ENCODE data around the gene MAPK7. TPM values are rescaled to one million over a fixed set of nuclear protein-coding genes. Genes with fewer than 3 reads are reported as not detected.

The MAPK7 gene
- total RNA-seq, 4 donors from 2014 or later: 7.3 to 12.5 (median 10.4) TPM

- Histone ChIP-seq H3K36me3 (peaks cover 0 to 17% of the 10 kb centered on the region in 2 donors), H3K4me1 (peaks cover 22 to 44% of the 10 kb centered on the region in 2 donors)
- ATAC-seq: peak in 1 of 2 donors; percentile 22
Measured at GRCh38 chr17:19386974-19387920, 8.9 kb downstream of the MAPK7 start, which contains the start of gene MFAP4. Gene MFAP4, minus strand, starts transcription at chr17:19387190. Its CDS starts 35 bp downstream, at chr17:19387155.

GRCh38 chr17:19387921-19388521 lies 9.7 kb downstream of the MAPK7 start:
- intact Hi-C loops (cut with DNase I; ENCODE audit: low total_unique reads): no loop called here
- H3K27ac ChIP-seq: peak overlapping the region; percentile 60 to 81 (median 76)
- no peaks in the 10 kb centered on the region for H3K27me3 ChIP-seq
- peak; percentile 31 to 32 for ATAC-seq
- H3K4me1 ChIP-seq: peaks cover 22 to 44% of the 10 kb centered on the region in 2 donors
- DNase-seq: no peak
- peaks cover 0 to 10% of the 10 kb centered on the region in 2 donors for H3K36me3 ChIP-seq
- no peaks in the 10 kb centered on the region for H3K9me3 ChIP-seq
- H3K4me3 ChIP-seq: no peak overlapping the region
- in situ Hi-C loops (cut with MboI; ENCODE audit: low sequenced_read_pairs in 4 of 4): no loop called here
- TF ChIP-seq CTCF (IDR thresholded peaks at IDR 0.05 in 4 of 5, conservative IDR thresholded peaks at IDR 0.05 in 1 of 5): no peak
- TF ChIP-seq POLR2A (IDR thresholded peaks at IDR 0.05): no peak

More at GRCh38 chr17:19386974-19387920, 8.9 kb downstream of the MAPK7 start, which contains the start of gene MFAP4:
- H3K27ac ChIP-seq: peak within 1 kb of the TSS; percentile 60 to 81 (median 76)
- no peak for TF ChIP-seq CTCF (IDR thresholded peaks at IDR 0.05 in 4 of 5, conservative IDR thresholded peaks at IDR 0.05 in 1 of 5)
- no peak for TF ChIP-seq POLR2A (IDR thresholded peaks at IDR 0.05)
- in situ Hi-C loops (cut with MboI; ENCODE audit: low sequenced_read_pairs in 4 of 4) (no loop called here), intact Hi-C loops (cut with DNase I; ENCODE audit: low total_unique reads) (no loop called here)
- H3K27me3 ChIP-seq: no peaks in the 10 kb centered on the region
- no peaks in the 10 kb centered on the region for H3K9me3 ChIP-seq
- H3K4me3 ChIP-seq: peak within 1 kb of the TSS in 2 of 4 donors; percentile 11 to 17
- peak in 1 of 2 donors; percentile 58 for DNase-seq

GRCh38 chr17:19388791-19389785 lies 10.8 kb downstream of the MAPK7 start:
- Histone ChIP-seq H3K27me3 (no peaks in the 10 kb centered on the region), H3K36me3 (no peaks in the 10 kb centered on the region), H3K4me1 (peaks cover 22 to 41% of the 10 kb centered on the region in 2 donors), H3K27ac (peak overlapping the region in 2 of 4 donors; percentile 60 to 74), H3K4me3 (no peak overlapping the region), H3K9me3 (no peaks in the 10 kb centered on the region)
- DNase-seq (no peak), ATAC-seq (no peak)
- in situ Hi-C loops (cut with MboI; ENCODE audit: low sequenced_read_pairs in 4 of 4): no loop called here
- TF ChIP-seq POLR2A (IDR thresholded peaks at IDR 0.05): no peak
- TF ChIP-seq CTCF (IDR thresholded peaks at IDR 0.05 in 4 of 5, conservative IDR thresholded peaks at IDR 0.05 in 1 of 5): no peak
- intact Hi-C loops (cut with DNase I; ENCODE audit: low total_unique reads): no loop called here

GRCh38 chr17:19390951-19391350 lies 12.7 kb downstream of the MAPK7 start:
- intact Hi-C loops (cut with DNase I; ENCODE audit: low total_unique reads) (no loop called here), in situ Hi-C loops (cut with MboI; ENCODE audit: low sequenced_read_pairs in 4 of 4) (no loop called here)
- ATAC-seq (no peak), DNase-seq (no peak)
- Histone ChIP-seq H3K4me3 (no peak overlapping the region), H3K9me3 (no peaks in the 10 kb centered on the region), H3K27me3 (no peaks in the 10 kb centered on the region), H3K4me1 (peaks cover 10 to 27% of the 10 kb centered on the region in 2 donors), H3K36me3 (no peaks in the 10 kb centered on the region), H3K27ac (no peak overlapping the region)
- TF ChIP-seq CTCF (IDR thresholded peaks at IDR 0.05 in 4 of 5, conservative IDR thresholded peaks at IDR 0.05 in 1 of 5): no peak
- TF ChIP-seq POLR2A (IDR thresholded peaks at IDR 0.05): no peak

Data from gastrocnemius medialis (tissue), 4 donors.